ENCODE data around the gene TM2D3.

TM2D3 gene

GRCh38 chr15:101652098-101652785, at the start of gene TM2D3:
TSS of gene TM2D3 (minus strand) at chr15:101652381. CDS start at chr15:101652361, 20 bp downstream.
- peak; percentile 96 for DNase-seq

- DNase-seq, result no peak
Measured at GRCh38 chr15:101698314-101698713, 46.1 kb upstream of the TM2D3 start.

GRCh38 chr15:101697488-101697887, 45.3 kb upstream of the TM2D3 start:
- no peak for DNase-seq

DNA sequence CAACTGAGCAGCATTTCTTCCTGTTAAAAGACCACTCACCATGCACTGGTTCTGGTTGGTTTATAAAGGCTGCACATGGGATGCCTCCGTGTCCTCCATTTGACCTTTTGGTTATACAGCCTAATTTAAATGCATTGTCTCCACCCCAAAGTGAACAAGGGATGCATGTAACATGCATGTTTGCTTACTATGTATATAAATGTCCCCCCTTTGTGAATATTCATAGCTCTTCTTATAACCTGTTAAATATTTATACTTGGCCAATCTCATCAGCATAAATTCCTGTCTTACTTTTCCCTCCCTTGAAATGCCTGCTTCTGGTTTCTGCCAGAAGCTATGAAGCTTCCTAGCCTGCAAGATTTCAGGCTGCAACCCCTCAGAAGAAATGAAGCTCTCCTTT, 44.6 kb upstream of the TM2D3 start:
- DNase-seq, result no peak

DNA sequence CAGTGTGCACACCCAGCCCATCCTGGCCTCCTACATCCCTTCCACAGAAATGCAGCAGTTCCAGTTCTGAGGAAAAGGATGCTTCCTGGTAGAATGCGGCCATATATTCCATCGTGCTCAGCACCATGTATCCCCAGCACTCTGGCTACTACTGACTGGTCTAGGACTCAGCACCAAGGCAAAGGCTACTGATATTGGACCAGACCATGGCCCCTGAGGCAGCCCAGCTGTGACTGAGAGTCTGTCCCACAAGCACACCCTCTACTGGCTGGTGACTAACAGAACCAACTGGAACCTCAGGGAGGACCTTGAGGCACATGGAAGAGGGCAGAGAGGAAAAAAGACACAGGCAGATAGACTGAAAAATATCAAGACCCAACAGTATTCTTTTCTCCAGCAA, 42.1 kb upstream of the TM2D3 start:
- no peak for DNase-seq

DNA sequence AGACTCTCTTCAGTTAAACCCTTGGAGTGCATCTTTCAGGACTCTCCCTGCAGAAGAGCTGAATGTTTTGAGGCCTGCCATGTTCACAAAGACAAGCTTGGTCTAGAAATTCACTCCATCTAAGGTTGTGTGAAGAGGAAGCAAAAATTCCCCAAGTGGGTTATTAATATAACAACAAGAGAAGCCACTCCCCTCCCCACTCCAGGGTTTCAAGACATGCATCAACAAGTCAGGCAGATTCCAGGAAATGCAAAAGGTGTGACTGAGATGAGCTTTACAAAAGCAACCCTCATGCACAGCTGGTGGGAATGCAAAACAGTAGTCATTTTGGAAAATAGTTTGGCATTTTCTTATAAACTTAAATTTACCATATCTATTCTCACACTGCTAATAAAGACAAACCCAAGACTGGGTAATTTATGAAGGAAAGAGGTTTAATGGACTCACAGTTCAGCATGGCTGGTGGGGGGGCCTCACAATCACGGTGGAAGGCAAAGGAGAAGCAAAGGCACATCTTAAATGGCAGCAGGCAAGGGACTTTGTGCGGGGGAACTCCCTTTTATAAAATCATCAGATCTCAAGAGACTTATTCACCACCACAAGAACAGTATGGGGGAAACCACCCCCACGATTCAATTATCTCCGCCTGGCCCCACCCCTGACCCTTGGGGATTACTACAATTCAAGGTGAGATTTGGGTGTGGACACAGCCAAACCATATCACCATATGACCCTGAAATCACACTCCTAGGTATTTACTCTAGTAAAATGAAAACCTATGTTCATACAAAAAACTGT, 40.8 kb upstream of the TM2D3 start:
- no peak for DNase-seq

GRCh38 chr15:101689901-101690300, 37.7 kb upstream of the TM2D3 start:
- no peak for DNase-seq

DNA sequence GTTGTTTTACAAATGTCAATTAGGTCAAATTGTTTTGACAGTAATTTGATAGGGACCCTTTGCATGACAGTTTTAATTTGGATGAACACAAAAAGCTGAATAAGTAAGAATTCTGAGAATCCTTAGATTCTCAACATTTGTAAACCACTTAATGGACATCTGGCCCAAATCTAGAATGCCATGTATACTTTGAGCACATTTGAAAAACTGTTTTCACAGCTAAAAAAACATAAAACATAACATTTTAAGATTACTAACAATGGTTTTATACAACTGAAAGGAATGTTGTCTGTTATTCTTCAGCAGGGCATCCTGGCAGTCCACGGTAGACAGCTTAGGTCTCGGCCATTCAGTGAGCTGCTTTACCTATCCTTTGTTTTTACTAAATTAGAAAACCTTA, 34.5 kb upstream of the TM2D3 start:
- no peak for DNase-seq

DNA sequence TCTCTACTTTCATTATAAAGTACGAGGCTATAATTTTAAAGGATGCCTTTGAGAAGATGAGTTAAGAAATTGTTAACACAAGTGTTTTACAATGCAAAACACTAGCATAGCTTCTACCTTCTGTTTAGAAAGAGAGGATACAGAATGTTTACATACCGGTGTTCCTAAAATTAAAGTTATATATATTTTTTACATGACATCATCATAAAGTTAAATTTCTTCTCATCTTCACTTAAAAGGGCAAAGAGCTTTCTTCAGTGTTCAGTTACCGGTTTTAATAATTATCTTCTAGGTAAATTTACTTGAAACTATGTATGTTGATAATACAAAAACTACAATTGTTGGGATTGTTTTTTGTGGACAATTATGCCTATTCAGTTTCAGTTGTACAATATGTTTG, 32.7 kb upstream of the TM2D3 start:
- no peak for DNase-seq

DNA sequence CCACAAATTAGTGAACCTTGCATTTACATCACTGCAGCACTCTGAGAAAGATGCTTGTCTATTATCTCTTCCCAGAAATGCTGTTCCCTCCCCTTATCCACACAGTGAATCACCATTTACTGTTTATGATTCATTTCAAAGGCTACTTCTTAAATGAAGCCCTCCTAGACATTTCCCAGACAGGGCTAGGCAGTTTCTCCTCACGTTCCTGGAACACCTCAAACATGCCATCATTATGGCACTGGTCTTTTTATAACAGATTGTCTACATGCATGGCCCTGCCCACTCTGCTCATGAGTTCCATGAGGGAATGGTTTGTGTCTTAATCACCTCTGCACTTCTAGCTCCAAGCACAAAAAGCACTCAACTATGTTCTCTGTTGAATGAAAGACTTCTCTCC, 32.2 kb upstream of the TM2D3 start:
- no peak for DNase-seq

DNA sequence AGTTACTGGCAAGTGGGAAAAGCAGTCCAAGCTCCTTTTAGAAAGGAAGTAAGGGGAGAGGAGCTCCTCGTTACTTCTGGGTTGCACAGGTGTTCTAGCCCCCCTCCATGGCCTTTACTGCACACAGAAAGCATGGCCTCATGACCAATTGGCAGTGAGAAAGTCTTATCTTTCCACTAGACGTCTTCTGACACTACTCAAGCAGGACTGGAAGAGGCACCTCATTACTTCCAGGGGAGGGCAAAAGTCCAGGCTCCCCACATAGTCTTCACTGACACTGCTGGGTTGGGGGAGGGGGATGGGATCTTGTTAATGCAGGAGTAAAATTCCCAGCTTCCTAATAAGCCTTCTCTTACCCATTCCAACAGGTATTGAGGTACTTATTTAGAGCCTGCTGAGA, 27.6 kb upstream of the TM2D3 start:
- no peak for DNase-seq

GRCh38 chr15:101676921-101677329, 24.7 kb upstream of the TM2D3 start:
- no peak for DNase-seq

DNA sequence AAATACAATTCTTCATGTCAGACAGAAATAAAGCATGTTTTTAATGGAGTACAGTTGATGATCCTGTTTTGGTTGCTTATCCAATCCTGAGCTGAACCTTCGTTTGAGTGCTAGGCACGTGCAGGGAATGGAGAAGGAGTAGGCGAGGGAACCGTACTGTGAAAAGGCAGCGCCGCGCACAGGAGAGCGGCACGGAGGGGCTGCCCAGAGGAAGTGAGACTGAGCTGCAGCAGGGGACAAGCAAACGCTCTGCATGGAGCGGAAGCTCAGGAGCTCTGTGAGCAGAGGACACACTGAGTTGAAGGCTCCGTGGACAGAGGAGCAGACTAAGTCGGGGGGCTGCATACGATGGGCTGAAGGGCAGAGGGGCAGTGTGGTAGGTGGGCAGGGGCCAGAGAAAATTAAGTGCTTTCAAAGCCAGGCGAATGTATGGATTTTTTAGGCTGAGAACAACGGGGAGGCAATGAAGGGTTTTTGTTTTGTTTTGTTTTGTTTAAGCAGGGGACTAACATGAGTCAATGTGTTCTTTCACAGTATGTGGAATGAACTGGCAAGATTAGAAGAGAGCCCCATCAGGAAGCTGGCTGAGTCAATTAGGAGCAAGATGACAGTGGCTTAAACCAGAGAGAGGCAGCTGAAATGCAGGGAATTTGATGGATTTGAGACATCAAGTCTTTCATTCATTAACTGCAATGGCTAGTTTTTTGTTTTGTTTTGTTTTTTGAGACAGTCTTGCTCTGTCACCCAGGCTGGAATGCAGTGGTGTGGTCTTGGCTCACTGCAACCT, 23.8 kb upstream of the TM2D3 start:
- DNase-seq, result no peak

GRCh38 chr15:101675015-101675414, 22.8 kb upstream of the TM2D3 start:
- no peak for DNase-seq

- DNase-seq, result no peak
Measured at GRCh38 chr15:101672298-101672697, 20.1 kb upstream of the TM2D3 start.

GRCh38 chr15:101669744-101670143, 17.6 kb upstream of the TM2D3 start:
- DNase-seq, result no peak

DNA sequence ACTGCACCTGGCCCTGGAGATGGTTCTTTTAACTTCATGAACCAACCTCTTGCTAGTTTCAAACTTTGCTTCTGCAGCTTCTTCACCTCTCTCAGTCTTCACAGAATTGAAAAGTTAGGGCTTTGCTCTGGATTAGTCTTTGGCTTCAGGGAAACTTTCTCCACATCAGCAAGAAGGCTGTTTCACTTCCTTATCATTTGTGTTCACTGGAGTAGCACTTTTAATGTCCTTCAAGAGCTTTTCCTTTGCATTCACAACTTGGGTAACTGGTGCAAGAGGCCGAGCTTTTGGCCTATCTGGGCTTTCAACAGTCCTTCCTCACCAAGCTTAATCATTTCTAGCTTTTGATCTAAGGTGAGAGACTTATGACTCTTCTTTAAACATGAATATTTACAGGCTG, 15.7 kb upstream of the TM2D3 start:
- DNase-seq, result no peak

GRCh38 chr15:101664303-101664913, 12.2 kb upstream of the TM2D3 start:
- DNase-seq, result no peak

DNA sequence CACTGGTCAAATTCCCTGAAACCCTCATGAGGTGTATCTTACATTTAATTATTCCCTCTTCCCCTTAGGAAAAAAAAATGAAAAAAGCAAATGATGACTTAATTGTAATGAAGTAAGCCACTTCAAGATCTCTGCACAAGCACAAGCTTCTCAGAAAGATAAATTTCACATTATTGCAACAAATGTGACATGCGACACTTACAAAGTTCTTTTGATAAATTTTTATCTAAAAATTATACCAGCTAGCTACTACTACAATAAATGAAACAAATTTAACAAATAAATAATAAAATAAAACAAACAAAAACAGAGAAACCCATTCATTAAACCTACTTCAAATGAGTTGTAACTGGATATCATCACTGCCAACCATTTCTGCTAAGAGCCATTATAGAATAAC, 10.0 kb upstream of the TM2D3 start:
- no peak for DNase-seq

GRCh38 chr15:101660005-101660404, 7.8 kb upstream of the TM2D3 start:
- no peak for DNase-seq

DNA sequence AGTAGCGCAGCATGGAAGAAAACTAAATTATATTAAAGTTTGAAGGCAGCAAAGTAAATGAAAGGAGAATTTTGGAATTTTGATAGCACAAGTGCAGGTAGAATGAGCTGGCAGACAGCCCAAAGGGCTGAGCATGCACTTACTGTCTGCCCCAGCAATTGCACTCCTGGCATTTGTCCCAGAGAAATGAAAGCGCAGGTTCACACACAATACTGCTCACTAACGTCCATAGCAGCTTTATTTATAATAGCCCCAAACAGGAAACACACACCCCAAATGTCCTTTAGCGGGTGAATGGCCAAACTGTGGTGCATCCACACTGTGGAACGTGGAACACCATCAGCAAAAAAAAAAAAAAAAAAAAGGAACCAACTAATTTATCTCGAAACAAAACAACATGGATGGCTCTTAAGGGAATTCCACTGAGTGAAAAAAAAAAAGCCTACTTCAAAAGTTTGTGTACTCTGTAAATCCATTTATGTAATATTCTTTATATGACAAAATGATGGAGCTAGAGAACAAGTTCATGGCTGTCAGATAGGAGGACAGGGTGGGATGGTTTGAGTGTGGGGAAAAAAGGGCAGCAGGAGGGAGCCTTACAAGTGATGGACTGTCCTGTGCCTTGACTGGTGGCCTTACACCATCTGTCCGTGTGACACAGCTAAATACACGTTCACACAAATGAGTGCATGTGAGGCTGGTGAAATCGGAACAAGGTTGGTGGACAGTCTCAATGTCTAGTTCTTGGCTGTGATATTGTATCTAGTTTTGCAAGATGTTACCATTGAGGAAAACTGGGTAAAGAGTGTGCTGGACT, 6.0 kb upstream of the TM2D3 start:
- no peak for DNase-seq

DNA sequence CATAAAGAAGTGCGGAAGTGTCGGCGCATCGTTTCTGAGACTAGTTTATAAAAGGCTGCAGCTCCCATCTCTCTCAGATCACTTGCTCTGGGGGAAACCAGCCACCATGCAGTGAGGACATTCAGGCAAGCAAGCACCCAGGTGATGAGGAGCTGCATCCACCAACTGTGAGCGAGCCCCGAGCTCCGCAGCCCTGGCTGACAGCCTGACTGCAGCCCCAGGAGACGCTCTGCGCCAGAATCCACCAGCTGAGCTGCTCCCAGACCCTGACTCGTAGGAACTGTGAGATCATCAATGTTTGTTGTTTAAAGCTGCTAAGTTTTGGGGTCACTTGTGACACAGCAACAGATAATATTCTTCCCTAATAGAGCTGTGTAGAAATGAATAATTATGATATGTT, 5.0 kb upstream of the TM2D3 start:
- no peak for DNase-seq

All from femur (tissue), 1 donor.